A172 (cell line): Measurements from ENCODE around the gene VPS54. TPM values are rescaled to one million over a fixed set of nuclear protein-coding genes. Genes with fewer than 3 reads are reported as not detected.
"Not testable (repeated sequence)": the region's sequence is repeated elsewhere in the genome, so short reads cannot be mapped to it uniquely, and the experiment has no call there.

Source experiments
- DNase-seq: peaks from one replicate; pipeline ENCODE4 v3.0.0-alpha.2; 2015; ENCODE audit warnings: low spot score
- total RNA-seq: library from RNA; depleted of rRNA; stranded (reverse); fragments of >200 nt; shearing (Covaris generic); gene quantifications from 2 replicates; pipeline ENCODE4 v1.2.3, GENCODE V29; 2014

Gene VPS54
- total RNA-seq, 1 experiment from 2014 or later: 25.6 TPM

GRCh38 chr2:63872571-63873328 is 146.5 kb downstream of the VPS54 start:
- no peak for DNase-seq

- DNase-seq: no peak
Observed at GRCh38 chr2:63871864-63872263, 147.4 kb downstream of the VPS54 start.

- DNase-seq: no peak
Observed at GRCh38 chr2:63870679-63871078, 148.5 kb downstream of the VPS54 start.

- no peak for DNase-seq
Observed at GRCh38 chr2:63866009-63866709, 153.1 kb downstream of the VPS54 start.

- no peak for DNase-seq
Observed at GRCh38 chr2:63865159-63865799, 153.9 kb downstream of the VPS54 start.

GRCh38 chr2:63863707-63864106 is 155.5 kb downstream of the VPS54 start:
- DNase-seq: no peak

- peak; percentile 71 for DNase-seq
Observed at GRCh38 chr2:63862806-63863205, 156.4 kb downstream of the VPS54 start.

- DNase-seq: peak; percentile 54
Observed at GRCh38 chr2:63861220-63861822, 157.9 kb downstream of the VPS54 start.

GRCh38 chr2:63858291-63858690 is 160.9 kb downstream of the VPS54 start:
- no peak for DNase-seq

GRCh38 chr2:63856303-63856603 is 163.0 kb downstream of the VPS54 start:
- no peak for DNase-seq

- DNase-seq: no peak
Observed at GRCh38 chr2:63855418-63856302, 163.6 kb downstream of the VPS54 start.

- DNase-seq: no peak
Observed at GRCh38 chr2:63853527-63854310, 165.5 kb downstream of the VPS54 start.

GRCh38 chr2:63851691-63852311 is 167.4 kb downstream of the VPS54 start:
- no peak for DNase-seq

- no peak for DNase-seq
Observed at GRCh38 chr2:63850649-63851048, 168.6 kb downstream of the VPS54 start.

- no peak for DNase-seq
Observed at GRCh38 chr2:63850204-63850571, 169.0 kb downstream of the VPS54 start.

GRCh38 chr2:63849381-63850203 is 169.6 kb downstream of the VPS54 start:
- no peak for DNase-seq

GRCh38 chr2:63847571-63847970 is 171.7 kb downstream of the VPS54 start:
- not testable (repeated sequence) for DNase-seq

GRCh38 chr2:63846487-63846886 is 172.7 kb downstream of the VPS54 start:
- no peak for DNase-seq

- no peak for DNase-seq
Observed at GRCh38 chr2:63845866-63846265, 173.4 kb downstream of the VPS54 start.
